Stimulated activated CD8-positive, alpha-beta memory T cell treated with anti-CD3 and anti-CD28 coated beads, Interleukin-12 subunit alpha, Interleukin-12 subunit beta, amount 100 ng/mL, for 4 hours (primary cell): ENCODE data around the gene PIK3C2G.

Experiments used
- DNase-seq: peaks from one replicate; pipeline ENCODE4 v3.0.0-alpha.2; 2020; ENCODE audit warnings: low read depth

PIK3C2G gene

GRCh38 chr12:18270958-18271460 lies 9.7 kb downstream of the PIK3C2G start:
- DNase-seq = no peak

GRCh38 chr12:18275981-18276380 lies 14.7 kb downstream of the PIK3C2G start:
- no peak for DNase-seq

- no peak for DNase-seq
These were observed 15.9 kb downstream of the PIK3C2G start for GRCh38 chr12:18277196-18277595.

GRCh38 chr12:18280728-18281127 lies 19.4 kb downstream of the PIK3C2G start:
- DNase-seq = no peak

DNA sequence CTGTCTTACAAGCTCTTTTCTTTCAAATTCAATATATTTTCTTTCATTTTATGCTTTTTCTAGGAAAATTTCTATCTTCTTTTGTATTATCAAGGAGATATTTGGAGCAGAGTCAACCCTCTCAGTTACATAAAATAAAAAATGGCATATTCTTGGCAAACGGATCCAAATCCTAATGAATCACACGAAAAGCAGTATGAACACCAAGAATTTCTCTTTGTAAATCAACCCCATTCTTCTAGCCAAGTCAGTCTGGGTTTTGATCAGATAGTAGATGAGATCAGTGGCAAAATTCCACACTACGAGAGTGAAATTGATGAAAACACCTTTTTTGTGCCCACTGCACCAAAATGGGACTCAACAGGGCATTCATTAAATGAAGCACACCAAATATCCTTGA lies 20.6 kb downstream of the PIK3C2G start:
- DNase-seq = no peak

- no peak for DNase-seq
These were observed 22.5 kb downstream of the PIK3C2G start for GRCh38 chr12:18283831-18284230.

DNA sequence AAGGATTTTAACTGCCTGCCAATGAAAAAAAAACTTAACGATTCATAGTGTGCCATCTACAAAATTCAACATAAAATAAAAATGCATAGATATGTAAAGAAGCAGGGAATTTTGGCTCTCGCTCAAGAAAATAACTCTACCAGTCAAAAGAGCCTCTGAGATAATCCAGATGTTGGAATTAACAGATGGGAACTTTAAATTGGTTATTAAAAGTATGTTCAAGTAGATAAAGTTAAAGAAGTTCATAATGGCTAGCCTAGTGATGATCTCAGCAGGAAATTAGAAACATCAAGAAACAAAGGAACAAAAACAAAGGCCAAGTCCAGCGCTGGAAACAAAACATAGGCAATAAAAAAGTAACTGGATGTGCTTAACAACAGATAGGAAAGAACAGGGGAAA lies 23.1 kb downstream of the PIK3C2G start:
- DNase-seq = no peak

DNA sequence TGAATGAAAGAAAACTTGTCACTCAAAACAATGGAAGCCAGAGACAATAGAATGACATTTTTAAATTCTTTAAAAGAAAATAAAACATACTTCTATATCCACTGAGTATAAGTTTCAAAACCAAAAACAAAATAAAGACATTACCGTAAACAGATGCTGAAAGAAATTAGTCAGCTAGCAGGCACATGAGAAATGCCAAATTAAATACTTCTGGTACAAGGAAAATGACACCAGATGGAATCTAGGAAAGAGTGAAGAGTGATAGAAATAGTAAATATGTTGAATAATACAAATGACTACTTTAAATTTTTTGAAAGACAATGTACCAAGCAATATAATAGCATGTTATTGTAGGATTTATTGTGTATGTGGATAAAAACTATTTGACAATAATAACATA lies 23.8 kb downstream of the PIK3C2G start:
- no peak for DNase-seq

GRCh38 chr12:18290386-18290785 lies 29.1 kb downstream of the PIK3C2G start:
- DNase-seq = no peak

- no peak for DNase-seq
These were observed 33.6 kb downstream of the PIK3C2G start for GRCh38 chr12:18294889-18295288.

DNA sequence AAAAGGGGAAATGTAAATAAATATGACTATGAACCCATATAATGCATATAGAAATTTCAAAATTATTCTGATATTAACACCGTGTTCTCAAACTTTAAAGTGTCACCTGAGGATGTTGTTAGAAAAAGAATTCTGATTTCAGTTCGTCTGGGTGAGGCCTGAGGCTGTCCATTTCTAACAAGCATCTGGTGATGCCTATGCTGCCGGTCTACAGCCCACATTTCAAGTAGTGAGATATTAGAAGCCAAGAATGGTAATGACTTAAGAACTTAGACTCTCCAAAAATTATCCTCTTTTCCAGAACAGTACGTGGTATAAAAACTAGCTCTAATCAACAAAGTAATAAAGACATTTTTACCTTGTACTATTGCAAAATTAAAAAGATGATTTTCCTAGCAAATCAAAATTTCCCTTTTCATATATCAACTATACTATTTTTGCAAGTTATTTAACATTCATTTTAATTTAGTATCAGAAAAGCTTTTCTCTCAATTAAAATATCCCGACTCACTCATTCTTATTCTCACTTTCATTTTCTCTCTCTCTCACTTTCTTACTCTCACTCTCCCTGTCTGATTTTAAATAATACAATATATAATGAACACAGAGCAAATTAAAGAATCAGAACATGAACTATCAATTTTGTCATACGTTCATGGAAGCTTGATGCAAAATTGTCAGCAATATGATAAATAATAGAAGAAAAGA lies 35.0 kb downstream of the PIK3C2G start:
- DNase-seq = no peak

- no peak for DNase-seq
These were observed 35.6 kb downstream of the PIK3C2G start for GRCh38 chr12:18296909-18297280.

DNA sequence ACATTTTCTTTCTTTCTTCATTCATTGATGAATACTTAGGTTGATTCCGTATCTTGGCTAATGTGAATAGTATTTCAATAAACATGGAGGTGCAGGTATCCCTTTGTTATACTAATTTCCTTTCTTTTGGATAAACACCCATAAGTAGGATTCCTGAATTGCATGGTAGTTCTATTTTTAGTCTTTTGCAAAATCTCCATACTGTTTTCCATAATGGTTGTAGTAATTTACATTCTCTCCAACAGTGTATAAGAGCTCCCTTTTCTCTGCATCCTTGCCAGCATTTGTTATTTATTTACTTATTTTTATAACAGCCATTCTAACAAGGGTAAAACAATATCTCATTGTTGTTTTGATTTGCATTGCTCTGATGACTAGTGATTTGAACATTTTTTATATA lies 36.6 kb downstream of the PIK3C2G start:
- no peak for DNase-seq

DNA sequence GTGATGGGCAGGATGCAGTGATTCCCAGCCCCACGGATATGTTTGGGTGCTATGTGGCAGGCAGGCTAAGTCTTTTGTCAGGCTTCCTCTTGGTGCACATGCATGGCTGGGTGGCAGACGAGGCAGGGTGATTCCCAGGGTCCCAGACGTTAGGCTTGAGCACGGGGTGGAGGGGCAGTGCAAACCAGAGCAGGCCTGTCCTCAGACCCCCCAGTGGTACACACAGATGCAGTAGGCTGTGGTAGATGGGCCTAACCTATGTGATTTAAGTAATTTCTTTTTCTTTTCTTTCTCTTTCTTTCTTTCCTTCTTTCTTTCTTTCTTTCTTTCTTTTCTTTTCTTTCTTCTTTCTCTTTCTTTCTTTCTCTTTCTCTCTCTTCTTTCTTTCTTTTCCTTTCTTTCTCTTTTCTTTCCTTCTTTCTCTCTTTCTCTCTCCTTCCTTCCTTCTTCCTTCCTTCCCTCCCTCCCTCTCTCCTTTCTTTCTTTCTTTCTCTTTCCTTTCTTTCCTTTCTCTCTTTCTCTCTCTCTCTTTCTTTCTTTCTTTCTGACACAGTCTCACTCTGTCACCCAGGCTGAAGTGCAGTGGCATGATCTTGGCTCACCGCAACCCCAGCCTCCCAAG lies 41.6 kb downstream of the PIK3C2G start:
- DNase-seq = no peak

- DNase-seq = no peak
These were observed 43.3 kb downstream of the PIK3C2G start for GRCh38 chr12:18304609-18305008.

- no peak for DNase-seq
These were observed 45.0 kb downstream of the PIK3C2G start for GRCh38 chr12:18306311-18306710.

- DNase-seq = no peak
These were observed 52.0 kb downstream of the PIK3C2G start for GRCh38 chr12:18313306-18313705.

GRCh38 chr12:18320036-18320617 lies 58.8 kb downstream of the PIK3C2G start:
- DNase-seq = no peak

DNA sequence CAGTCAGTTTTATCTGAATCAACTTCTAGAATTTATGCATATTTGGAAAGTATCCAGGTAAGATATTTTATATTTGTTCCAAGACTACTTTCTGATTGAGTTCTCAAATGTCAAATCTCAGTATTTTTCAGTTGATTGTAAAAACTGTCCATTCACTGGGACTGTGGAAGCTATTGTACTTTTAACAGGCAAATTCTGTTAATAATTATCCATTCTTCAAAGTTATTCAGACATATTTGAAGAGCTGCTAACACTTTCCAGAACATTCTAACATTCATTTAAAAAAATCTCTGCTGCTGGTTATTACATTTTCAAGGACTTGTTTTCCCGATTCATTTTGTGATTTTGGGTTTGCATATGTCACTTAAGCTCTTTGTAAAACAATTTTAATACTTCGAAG lies 59.7 kb downstream of the PIK3C2G start:
- DNase-seq = no peak

DNA sequence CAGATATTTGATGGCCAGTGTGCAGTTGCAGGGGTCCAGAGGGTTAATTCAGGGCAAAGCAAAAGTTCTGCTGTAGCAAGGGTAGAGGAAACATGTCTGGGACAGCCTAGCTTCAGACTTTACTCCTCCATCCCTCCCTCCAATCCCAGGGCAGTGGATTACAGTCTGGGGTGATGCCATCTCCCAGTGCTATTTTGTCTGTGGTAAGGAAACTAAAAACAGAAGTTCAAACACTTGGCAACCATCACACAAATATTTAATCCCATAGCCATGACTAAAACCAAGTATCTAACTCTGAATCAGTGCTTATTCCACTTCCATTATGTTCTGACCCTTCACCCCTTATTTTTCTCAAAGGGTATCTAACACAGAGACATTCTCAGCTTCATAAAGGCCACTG lies 61.8 kb downstream of the PIK3C2G start:
- DNase-seq = no peak

DNA sequence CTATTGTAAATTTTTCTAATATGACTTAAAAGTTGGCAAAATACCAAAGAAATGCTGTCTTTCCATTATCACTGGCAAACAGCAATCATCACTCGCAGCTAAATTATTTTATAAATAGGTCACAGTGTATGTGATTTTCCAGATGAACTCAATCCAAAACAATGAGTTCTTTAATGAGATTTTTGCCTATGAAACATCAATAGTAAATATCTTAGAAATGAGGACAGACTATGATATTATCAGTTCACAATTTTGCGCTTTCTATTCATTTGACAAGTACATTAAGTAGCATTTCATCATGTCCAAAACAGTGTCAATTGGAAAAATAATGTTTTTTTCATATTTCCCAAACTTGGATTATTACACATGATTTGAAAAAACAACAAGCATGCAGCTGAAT lies 65.7 kb downstream of the PIK3C2G start:
- DNase-seq = no peak

GRCh38 chr12:18332173-18332572 lies 70.9 kb downstream of the PIK3C2G start:
- DNase-seq = no peak

GRCh38 chr12:18339633-18340032 lies 78.3 kb downstream of the PIK3C2G start:
- no peak for DNase-seq

GRCh38 chr12:18340186-18340585 lies 78.9 kb downstream of the PIK3C2G start:
- no peak for DNase-seq
